ENCODE data around the gene NR5A1. TPM values are rescaled to one million over a fixed set of nuclear protein-coding genes. Genes with fewer than 3 reads are reported as not detected.

Gene NR5A1
- total and polyA plus RNA-seq, 11 donors: 0.04 to 0.14 TPM; not detected in 9

GRCh38 chr9:124522121-124523098, 15.2 kb upstream of the NR5A1 start:
- TF ChIP-seq CTCF (IDR thresholded peaks at IDR 0.05): no peak
- TF ChIP-seq POLR2A (IDR thresholded peaks at IDR 0.05): no peak
- intact Hi-C loops (cut with DNase I): loop anchor here in 1 of 10 donors (10.0 kb wide), 1 partner anchor 398 kb away; no protein-coding TSS in a partner anchor

GRCh38 chr9:124521142-124521541, 13.9 kb upstream of the NR5A1 start:
- ATAC-seq: no peak
- no peaks in the 10 kb centered on the region for H3K36me3 ChIP-seq
- no peak overlapping the region for H3K27ac ChIP-seq
- no peaks in the 10 kb centered on the region for H3K4me1 ChIP-seq
- H3K9me3 ChIP-seq: no peaks in the 10 kb centered on the region
- 93 to 98% (median 94%) methylated on average over 3 of the region's 3 CpGs for WGBS, 4 donors
- H3K27me3 ChIP-seq: no peaks in the 10 kb centered on the region
- intact Hi-C loops (cut with DNase I): loop anchor here in 1 of 10 donors (10.0 kb wide), 1 partner anchor 396 kb away; no protein-coding TSS in a partner anchor
- DNase-seq: no peak
- H3K4me3 ChIP-seq: no peak overlapping the region
- no peak for TF ChIP-seq POLR2A (IDR thresholded peaks at IDR 0.05)
- no peak for TF ChIP-seq CTCF (IDR thresholded peaks at IDR 0.05)

More at GRCh38 chr9:124522121-124523098, 15.2 kb upstream of the NR5A1 start:
- DNase-seq: no peak
- Histone ChIP-seq H3K27me3 (no peaks in the 10 kb centered on the region), H3K4me1 (no peaks in the 10 kb centered on the region), H3K9me3 (no peaks in the 10 kb centered on the region), H3K36me3 (no peaks in the 10 kb centered on the region), H3K4me3 (no peak overlapping the region), H3K27ac (no peak overlapping the region)
- ATAC-seq: no peak
- 81 to 90% (median 88%) methylated on average over 7 of the region's 7 CpGs for WGBS, 4 donors

GRCh38 chr9:124520206-124520596, 13.0 kb upstream of the NR5A1 start:
- Histone ChIP-seq H3K9me3 (no peaks in the 10 kb centered on the region), H3K4me3 (no peak overlapping the region), H3K4me1 (no peaks in the 10 kb centered on the region), H3K27ac (no peak overlapping the region), H3K27me3 (no peaks in the 10 kb centered on the region), H3K36me3 (no peaks in the 10 kb centered on the region)
- intact Hi-C loops (cut with DNase I): loop anchor here in 1 of 10 donors (10.0 kb wide), 1 partner anchor 395 kb away; no protein-coding TSS in a partner anchor
- WGBS, 4 donors: 80 to 83% (median 81%) methylated on average over 7 of the region's 7 CpGs
- ATAC-seq (no peak), DNase-seq (no peak)
- TF ChIP-seq POLR2A (IDR thresholded peaks at IDR 0.05) (no peak), CTCF (IDR thresholded peaks at IDR 0.05) (no peak)

GRCh38 chr9:124518116-124518515, 10.9 kb upstream of the NR5A1 start:
- no peak overlapping the region for H3K4me3 ChIP-seq
- 88 to 96% (median 95%) methylated on average over 7 of the region's 7 CpGs for WGBS, 4 donors

More at GRCh38 chr9:124518116-124518515, 10.9 kb upstream of the NR5A1 start:
- no peaks in the 10 kb centered on the region for H3K36me3 ChIP-seq
- TF ChIP-seq POLR2A (IDR thresholded peaks at IDR 0.05) (no peak), CTCF (IDR thresholded peaks at IDR 0.05) (no peak)
- DNase-seq (no peak), ATAC-seq (no peak)
- H3K27ac ChIP-seq: no peak overlapping the region
- peaks cover 0 to 11% (median 1%) of the 10 kb centered on the region in 12 donors for H3K4me1 ChIP-seq
- intact Hi-C loops (cut with DNase I): loop anchor here in 1 of 10 donors (10.0 kb wide), 1 partner anchor 363 kb away; no protein-coding TSS in a partner anchor
- no peaks in the 10 kb centered on the region for H3K27me3 ChIP-seq
- H3K9me3 ChIP-seq: no peaks in the 10 kb centered on the region

Data from heart left ventricle (tissue), 16 donors.